IPS DF 19.7 (cell line): ENCODE measurements around the gene PARM1.

Experiments used
- DNase-seq: peaks from one replicate; pipeline ENCODE4 v3.0.0-alpha.2; 2013; ENCODE audit warnings: low read depth, low spot score

PARM1 gene

DNA sequence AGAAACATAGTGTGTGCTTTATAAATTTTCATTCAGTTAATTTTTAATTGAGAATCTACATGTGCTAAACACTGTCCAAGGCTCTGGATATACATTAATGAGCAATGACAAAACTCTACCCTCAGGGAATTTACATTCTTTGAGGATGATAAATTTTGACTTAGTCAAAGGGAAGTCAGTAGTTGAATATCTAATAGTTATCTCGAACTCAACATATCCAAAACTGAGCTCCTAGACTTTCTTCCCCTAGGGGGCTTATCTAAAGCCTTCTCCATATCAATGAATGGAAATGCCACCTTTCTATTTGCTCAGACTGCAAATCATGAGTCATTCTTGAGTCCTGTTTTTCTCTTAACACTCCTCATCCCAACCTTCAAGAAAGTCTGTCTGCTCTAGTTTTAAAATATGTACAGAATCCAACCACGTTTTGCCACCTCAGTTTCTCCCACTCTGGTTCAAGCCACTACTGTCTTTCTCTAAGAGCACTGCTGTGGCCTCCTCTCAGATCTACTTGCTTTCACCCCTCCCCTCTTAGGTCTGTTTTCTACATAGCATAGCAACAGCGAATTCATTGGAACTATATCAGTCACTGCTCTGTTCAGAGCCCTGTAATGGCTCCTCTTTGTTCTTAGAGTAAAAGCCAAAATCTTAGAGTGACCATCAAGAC is 9.5 kb downstream of the PARM1 start:
- no peak for DNase-seq

DNA sequence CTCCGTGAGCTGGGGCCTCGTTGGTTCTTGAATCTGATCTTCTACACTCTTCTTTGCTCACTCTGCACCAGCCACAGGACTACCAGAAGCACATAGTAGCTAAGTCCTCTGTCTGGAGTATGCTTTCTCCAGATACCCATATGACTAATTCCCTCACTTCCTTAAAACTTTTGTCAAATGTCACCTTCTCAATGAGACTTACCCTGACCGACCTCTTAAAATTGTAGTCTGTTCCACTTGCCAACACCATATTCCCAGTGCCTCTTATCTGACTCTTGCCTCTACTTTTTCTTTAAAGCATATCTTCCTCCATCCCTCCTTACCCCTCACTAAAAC is 10.0 kb downstream of the PARM1 start:
- no peak for DNase-seq

DNA sequence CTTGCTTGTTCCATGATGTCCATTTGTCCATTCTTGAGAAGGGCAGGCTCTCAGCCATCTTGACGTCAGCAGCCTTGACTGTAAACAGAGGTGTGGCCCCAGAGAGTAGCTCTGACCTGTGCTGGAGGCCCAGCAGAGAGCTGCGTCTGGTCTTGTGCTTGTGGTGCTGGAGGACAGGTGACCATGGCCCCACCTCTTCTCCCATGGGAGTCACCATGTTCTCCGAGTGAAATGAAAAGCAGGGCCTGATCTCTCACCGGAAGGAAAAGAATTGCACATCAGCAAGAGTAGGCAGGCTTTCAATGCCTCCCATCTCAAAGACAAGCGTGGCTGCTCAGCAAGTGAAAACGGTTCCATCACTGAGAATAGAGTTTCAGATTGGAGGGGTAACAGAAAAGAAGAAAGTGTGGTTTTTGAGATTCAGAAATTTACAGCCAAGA is 11.5 kb downstream of the PARM1 start:
- DNase-seq, result no peak

DNA sequence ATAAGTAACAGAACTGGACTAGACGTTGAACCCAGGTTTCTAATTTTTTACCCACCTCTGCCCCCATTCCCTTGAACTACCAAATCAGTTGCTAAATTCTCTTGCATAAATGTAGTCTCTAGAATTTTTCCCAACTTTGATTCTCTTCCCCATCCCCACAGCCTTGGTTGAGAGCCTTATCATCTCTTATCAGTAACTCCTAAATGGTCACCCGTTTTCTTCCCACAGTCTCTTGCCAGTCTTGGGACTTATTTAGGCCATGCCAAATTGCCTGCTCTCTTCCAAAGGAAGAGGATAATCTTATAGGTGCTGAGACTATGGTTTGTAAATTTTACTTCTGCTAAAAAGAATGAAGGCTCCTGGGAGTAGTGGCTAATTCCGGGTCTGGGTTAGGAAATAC is 13.3 kb downstream of the PARM1 start:
- no peak for DNase-seq

DNA sequence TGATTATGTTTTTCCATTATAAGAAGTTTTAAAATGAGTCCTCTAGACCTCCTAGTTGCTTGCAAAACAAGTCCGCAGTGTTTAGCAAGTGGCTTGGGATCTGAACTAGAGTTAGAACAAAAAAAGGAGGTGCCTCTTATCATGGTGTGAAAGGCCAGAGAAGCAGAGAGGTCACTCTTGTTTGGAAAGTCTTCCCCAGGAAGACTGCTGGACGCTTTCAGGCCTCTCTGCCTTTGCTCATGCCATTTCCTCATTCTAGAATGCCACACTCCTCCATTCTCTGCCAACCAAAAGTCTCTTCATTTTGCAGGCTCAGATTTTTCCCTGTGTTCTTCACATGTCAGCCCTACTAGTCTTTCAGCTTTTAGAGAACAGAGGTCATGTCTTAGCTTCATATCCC is 14.9 kb downstream of the PARM1 start:
- no peak for DNase-seq

DNA sequence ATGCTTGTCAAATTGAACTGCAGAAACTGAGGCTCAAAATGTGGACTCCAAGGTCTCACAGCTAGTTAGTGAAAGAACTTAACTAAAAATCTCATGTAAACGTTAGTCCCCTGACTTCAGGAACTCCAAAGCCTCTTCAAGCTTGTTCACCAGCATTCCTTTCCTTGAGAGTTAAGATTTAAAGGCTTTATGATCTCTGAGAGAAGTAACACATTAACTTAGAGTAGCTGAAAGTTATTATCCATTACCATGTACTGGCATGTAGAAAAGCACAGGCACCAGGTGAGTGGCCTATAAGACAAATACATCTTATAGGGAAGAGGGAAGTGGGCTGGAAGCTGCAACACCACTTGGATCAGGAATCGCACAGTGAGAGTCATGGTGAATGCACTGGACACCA is 15.3 kb downstream of the PARM1 start:
- DNase-seq, result no peak

DNA sequence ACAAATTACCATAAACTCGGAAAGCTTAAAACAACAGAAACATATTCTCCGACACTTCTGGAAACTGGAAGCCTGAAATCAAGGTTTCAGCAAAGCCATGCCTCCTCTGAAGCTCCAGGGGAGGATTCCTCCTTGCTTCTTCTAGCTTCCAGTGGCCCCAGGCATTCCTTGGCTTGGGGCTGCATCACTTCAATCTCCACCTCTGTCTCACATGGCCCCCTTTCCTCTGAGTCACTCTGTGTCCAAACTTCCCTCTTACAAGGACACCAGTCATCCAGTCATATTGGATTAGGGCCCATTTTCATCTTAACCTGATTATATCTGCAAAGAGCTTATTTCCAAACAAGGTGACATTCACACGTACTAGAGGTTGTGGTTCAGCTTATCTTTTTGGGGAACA is 17.3 kb downstream of the PARM1 start:
- no peak for DNase-seq

DNA sequence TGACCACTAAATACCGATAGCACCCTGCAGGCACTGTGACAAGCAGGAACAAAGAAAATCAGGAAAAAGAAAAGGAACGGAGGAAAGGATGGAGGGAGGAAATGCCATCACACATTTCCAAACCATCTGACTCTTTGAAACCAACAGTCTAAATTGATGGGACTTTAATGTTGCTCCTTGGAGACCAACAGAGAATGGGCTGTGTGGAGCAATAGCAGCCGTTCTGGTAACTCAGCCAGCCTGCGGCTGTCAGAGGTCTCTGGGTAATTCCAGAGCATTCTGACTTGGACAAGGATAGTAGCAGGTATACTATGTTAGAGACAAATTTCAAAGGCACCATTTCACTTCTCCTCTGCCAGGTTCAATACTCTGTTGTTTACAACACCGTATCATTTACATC is 18.0 kb downstream of the PARM1 start:
- DNase-seq, result no peak

DNA sequence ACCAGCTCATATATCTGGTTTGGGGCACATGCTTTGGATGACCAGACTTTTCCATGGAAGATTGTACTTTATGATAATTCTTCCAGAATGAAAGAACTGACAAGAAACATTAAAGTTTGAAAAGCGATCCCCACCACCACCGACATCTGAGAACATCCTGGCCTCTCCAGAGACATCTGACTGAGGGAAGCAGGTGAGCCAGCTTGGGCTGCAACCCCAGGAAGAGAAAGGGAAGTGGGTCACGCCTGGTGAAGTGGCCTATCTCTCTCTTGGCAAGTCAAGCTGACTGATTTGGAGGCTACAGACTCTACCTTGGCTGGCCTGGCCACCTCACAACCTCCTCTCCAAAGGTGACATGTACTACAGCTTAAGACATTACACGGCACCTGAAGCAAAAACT is 20.7 kb downstream of the PARM1 start:
- no peak for DNase-seq

DNA sequence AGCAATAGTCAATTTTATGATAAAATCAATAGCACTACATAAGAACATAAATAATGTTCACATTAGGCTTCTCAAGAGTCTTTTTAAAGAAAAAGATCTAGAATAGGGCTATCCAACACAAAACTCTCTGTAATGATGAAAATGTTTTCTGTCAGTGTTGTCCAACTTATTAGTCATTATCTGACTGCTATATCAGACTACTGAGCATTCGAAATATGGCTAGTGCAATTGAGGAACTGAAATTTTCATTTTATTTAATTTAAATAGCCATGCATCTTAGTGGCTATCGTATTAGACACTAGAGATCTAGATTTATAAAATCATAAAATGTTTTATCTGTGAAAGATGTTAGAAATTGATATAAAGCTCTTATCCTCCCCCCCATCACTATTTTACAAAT is 26.0 kb downstream of the PARM1 start:
- no peak for DNase-seq

DNA sequence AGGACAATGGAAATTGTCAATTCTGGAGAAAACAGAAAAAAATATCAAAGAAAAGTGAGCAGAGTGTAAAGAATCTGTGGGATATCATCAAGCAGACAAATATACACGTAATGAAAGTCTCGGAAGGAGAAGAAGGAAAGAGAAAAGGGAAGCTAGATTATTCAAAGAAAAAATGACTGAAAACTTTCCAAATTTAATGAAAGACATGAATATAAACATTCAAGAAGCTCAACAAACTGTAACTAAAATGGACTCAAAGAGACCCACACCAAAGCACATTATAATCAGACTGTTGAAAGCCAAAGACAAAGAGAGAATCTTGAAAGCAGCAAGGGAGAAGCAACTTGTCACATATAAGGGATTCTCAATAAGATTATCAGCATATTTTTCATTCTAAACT is 28.3 kb downstream of the PARM1 start:
- DNase-seq, result no peak

DNA sequence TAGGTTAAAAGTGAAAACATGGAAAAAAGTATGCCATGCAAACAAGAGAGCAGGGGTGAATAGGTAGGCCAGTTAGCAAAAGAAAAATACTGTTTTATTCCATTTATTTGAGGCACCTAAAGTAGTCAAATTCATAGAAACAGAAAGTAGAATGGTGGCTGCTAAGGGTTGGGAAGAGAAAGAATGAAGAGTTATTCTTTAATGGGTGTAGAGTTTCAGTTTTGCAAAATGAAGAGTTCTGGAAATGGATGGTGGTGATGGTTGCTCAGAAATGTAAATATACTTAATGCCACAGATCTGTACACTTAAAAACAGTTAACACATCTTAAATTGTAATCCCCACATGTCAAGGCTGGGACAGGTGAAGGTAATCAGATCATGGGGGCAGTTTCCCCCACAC is 29.7 kb downstream of the PARM1 start:
- DNase-seq, result no peak

DNA sequence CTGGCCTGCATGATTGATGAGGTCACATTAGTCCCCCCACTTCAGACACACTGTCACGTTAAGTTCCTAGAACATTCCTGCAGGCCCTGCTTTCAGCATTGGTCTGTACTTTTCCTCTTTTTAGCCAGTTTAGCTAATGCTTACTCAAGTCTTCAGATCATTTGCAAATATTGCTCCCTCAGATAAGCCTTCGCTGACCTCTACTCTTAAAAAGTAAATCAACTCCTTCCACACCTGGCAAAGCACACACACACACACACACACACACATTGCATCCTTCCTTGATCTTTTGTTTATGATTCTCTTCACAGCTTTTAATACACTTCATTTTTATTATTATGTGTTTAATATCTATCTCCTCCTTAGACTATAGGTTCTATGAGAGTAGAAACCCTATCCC is 31.4 kb downstream of the PARM1 start:
- DNase-seq, result no peak

DNA sequence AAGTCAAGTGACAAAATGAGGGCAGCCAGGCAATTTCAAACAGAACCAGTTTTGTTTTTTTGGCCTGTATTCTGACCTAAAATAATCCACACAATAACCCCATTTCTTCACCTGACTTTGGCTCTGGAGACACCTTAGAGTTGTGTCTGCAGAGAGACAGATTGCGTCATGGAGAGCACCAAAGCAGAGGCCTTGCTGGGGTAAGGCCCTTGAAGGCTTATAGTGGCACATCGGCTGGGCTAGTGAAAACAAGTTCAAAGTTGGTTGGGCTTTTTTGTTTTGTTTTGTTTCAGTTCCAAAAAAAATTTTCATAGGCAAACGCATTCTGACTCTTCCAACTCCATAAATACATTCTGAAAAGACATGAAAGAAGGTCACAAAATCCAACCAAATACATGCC is 34.4 kb downstream of the PARM1 start:
- DNase-seq, result no peak

DNA sequence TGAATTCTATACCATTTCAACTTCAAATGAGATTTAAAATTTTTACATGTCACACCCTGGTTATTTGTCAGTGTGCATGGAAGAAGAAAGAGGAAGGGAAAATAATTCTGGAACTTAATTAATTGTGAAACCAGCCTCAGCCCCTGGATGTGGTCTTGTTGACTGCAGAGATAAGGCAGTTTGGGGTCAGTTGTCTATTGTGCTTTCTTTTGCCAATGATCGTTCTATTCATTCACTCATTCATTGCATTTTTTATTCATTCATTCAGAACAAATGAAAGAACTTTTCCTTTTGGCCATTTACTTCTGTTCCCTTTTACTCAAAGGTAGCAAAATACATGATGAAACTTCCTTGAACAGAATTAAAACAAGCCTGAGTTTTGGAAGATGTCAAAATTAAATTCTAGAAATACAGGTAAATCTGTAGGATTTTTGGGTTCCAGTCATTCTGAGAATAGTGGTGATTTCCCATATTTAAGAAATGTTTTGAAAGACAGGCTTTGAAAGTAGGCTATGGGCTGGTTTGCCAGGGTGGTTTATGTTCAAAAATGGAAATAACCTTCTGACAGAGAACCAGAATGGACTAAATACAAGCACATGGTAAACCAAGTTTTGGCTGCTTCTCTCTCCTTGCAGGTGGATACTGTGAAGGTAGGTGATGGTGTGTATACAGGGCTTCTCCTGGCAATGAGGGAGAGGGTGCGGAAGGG is 35.7 kb downstream of the PARM1 start:
- no peak for DNase-seq

DNA sequence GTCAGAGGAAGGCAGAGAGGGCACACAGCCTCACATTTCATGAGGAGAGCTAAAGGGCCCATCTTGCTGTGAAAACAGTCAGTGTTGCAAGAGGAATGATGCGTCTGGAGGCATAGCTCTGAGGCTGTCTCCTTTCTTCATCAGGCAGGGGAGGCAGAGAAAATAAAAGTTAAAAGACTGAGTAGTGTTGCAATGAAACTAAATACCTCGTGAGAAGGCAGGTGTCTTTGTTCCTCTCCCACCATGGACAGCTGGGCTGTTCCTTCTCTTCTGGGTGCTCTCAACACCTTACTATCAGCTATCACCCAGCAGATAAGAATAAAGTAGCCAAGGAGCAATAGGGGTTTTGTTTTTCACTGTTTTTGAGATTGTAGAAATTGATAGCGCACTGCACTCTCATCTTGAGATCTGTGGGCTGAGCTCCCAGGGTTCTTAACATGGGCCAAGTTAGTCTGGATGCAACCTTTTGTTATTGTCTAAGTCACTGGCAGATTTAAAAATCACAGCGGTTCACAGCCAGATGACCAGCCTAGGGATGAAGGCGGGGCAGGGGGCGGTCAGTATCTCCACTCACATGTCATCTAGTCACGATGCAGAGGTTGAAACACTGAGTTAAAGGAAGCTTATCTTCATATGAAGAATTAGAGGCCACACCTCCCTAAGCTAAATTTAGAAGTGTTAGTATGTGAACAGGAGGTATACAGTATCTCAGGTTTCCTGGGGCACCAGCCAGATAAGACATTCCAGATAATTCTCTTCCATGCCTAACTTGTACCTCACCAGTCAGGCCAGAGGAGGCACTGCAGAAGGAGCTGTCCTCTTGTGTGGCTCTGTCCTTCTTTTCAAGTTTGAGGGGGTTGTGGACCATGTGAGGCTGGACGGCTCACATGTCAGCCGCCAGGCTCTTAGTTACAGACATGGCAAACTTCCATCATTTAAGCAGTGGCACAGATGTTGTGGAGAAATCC is 36.9 kb downstream of the PARM1 start:
- peak; percentile 20 for DNase-seq

DNA sequence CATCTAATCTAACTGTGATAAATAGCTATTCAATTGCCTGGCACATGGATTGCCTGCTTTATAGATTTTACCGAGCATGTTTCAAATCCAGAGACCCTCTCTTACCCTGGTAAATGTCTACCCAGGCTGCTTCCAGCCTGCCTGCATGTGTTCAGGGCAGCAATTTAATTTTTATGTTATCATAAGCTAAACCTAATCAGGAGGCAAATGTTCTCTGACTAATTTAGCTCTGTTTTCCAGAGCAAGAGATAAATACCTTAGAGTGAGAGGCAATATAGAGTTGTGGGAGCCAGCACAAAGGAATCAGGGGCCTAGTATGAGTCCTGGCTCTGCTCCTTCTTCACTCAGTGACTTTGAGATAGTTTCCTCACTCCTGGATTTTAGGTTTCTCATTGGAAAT is 37.7 kb downstream of the PARM1 start:
- DNase-seq, result no peak

DNA sequence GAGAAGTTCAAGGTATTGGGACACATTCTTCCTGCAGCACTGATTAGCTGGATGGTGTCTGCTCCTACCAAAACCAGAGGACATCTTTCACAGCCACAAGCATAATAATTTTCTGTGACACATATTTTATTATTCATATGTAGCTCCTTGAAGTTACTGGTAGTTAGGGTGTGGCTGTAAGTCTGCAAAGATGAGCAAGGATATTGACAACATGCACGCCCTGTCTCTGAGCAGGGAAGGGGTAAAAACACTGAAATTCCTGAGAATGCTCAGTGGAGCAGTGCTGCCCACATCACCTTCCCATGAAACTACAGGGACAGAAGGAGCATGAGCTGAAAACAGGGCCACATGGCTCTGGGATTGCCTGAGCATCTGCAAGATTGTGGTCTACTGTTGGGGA is 38.9 kb downstream of the PARM1 start:
- no peak for DNase-seq

DNA sequence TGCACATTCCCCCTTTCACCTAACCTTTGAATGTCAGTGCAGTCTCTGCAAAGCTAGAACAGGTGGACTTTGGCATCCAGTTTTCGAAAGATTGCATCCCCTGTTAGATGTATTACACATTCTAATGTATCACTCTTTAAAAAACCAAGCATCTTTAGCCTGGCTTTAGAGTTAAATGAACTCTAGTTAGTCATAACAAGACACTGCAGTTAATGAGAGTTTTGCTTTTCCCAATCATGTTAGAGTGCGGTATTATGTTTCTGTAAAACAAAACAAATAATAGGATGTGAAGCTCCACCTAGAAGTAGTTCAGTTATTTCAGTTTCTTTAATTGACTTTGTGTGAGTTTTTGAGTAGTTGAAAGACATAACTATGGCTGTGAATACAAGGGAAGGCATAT is 42.2 kb downstream of the PARM1 start:
- DNase-seq, result no peak

DNA sequence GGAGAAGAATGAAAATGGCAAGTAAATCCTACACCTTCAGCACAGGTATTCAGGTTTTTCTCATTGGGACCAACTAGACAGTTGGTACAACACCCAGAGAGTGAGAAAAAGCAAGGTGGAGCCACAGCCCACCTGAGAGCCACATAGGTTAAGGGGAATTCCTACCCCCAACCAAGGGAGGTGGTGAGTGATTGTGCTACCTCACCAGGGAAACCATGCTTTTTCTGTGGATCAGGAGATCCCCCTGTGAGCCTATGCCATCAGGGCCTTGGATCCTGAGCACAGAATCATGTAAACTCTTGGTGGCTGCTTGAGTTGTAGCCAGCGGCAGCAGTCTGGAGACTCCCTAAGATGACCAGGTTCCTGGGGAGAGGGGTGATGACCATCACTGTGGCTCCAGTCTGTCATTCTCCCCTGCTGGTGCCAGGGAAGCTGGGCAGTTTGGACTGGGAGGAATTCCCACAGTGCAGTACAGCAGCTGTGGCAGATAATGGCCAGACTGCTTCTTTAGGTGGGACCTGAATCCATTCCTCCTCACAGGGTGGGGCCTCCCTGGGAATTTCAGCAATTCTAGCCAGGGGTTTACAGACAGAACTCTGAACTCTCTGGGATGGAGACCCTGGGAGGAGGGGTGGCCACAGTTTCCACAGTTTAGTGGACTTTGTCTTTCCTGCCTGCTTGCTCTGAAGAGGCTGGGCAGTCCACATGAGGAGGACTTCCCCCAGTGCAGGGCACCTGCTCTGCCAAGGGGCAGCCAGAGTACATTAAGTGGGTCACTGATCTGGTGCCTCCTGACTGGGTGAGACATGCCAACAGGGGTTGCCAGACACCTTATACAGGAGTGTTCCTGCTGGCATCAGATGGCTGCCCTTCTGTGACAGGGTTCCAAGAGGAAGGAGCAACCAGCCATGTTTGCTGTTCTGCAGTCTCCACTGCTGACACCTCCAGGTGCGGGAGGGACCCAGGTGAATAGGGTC is 43.2 kb downstream of the PARM1 start:
- no peak for DNase-seq

DNA sequence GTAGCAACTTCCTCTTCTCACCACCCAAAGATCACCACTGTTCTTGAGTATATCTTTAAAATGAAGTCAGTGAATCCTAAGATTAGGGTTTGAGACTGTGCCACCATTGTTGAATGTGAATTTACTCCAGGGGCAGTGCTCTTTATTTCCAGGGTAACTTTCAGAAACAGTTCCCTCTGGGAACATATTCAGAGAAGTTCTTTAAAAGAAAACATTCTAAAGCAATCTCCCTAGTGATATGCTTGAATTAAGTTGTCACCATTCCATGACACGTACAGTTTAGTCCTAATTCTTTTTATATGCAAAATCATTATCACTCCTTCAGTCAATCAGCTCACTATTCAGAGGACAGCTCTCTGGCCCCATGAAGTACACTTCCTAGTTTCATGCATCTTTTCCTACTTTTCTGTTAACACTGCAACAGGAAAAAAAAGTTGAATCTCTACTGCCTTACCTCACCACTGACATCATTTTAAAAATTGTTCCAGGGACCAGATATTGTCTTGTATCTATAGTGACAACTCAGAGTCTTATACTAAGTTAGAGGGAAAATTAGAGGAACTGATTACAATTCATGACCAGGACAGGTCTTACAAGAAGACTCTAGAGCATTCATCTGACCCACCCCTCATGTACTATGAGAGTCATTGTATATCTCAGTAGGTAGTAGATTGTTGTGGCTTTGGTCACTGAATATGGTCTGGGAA is 49.8 kb downstream of the PARM1 start:
- no peak for DNase-seq
